Fibroblast of lung (primary cell): Measurements from ENCODE around the gene SLC6A16. TPM values are rescaled to one million over a fixed set of nuclear protein-coding genes. Genes with fewer than 3 reads are reported as not detected.

Experiments used
- DNase-seq, 2 donors: peaks; one replicate each; pipeline versions ENCODE4 v3.0.0 to v3.0.0-alpha.2; 2010; ENCODE audit warnings: low read depth in 2 of 2
- H2AFZ ChIP-seq: 2 replicates; pipeline ENCODE4 v1.5.1; 2012; ENCODE audit warnings: low read length, control low read depth, inconsistent platforms
- H3K27ac ChIP-seq: 2 replicates; pipeline ENCODE4 v1.5.1; 2011; ENCODE audit warnings: low read length, control low read depth; ENCODE audit not compliant: insufficient read depth
- H3K27me3 ChIP-seq: 2 replicates; pipeline ENCODE4 v1.5.1; 2011; ENCODE audit warnings: mild to moderate bottlenecking, low read length; ENCODE audit not compliant: control insufficient read depth, insufficient read depth
- H3K36me3 ChIP-seq: 2 replicates; pipeline ENCODE4 v1.5.1; 2011; ENCODE audit warnings: low read length; ENCODE audit not compliant: control insufficient read depth, insufficient read depth
- H3K4me1 ChIP-seq: 2 replicates; pipeline ENCODE4 v1.5.1; 2011; ENCODE audit warnings: low read length; ENCODE audit not compliant: control insufficient read depth, insufficient read depth; ENCODE audit errors: extremely low read depth
- H3K4me2 ChIP-seq: 2 replicates; pipeline ENCODE4 v1.5.1; 2011; ENCODE audit warnings: low read length, control low read depth; ENCODE audit not compliant: insufficient read depth; ENCODE audit errors: extremely low read depth
- H3K4me3 ChIP-seq, 4 experiments: fragments of 200-600 bp in 1 of 4; sonication (generic) in 1 of 4; replicated peaks in 1 of 4; 2 replicates each; pipeline ENCODE4 v1.5.1; 2011 to 2016; ENCODE audit warnings: low read length in 4 of 4, low read depth in 3 of 4, mild to moderate bottlenecking in 3 of 4, control low read depth in 2 of 4, inconsistent platforms in 1 of 4, mixed read lengths in 1 of 4; ENCODE audit not compliant: insufficient read depth in 1 of 4; ENCODE audit errors: control extremely low read depth in 1 of 4
- H3K79me2 ChIP-seq: 2 replicates; pipeline ENCODE4 v1.5.1; 2012; ENCODE audit warnings: mild to moderate bottlenecking, low read length, inconsistent platforms; ENCODE audit not compliant: control insufficient read depth, insufficient read depth
- H3K9ac ChIP-seq: 2 replicates; pipeline ENCODE4 v1.5.1; 2011; ENCODE audit warnings: mild to moderate bottlenecking, low read length, control low read depth; ENCODE audit not compliant: insufficient read depth
- H3K9me3 ChIP-seq: 2 replicates; pipeline ENCODE4 v1.5.1; 2012; ENCODE audit warnings: low read depth, low read length; ENCODE audit not compliant: control insufficient read depth, insufficient read depth
- H4K20me1 ChIP-seq: 2 replicates; pipeline ENCODE4 v1.5.1; 2011; ENCODE audit warnings: low read length; ENCODE audit not compliant: control insufficient read depth, insufficient read depth; ENCODE audit errors: extremely low read depth
- CTCF ChIP-seq, 2 donors: IDR thresholded peaks in 1 of 2; conservative IDR thresholded peaks in 1 of 2; 1 replicate in 1 of 2; 2 replicates in 1 of 2; pipeline ENCODE4 v1.5.1; 2011 to 2012; ENCODE audit warnings: low read length in 2 of 2, control low read depth in 1 of 2, inconsistent platforms in 1 of 2, low read depth in 1 of 2, mild to moderate bottlenecking in 1 of 2
- EZH2 ChIP-seq: IDR thresholded peaks from 2 replicates; pipeline ENCODE4 v1.5.1; 2012; ENCODE audit warnings: low read length, control low read depth, mild to moderate bottlenecking; ENCODE audit errors: missing control alignments
- polyA plus RNA-seq, 2 donors: library from polyadenylated mRNA; depleted of rRNA in 1 of 2; stranded (reverse) in 1 of 2; unstranded in 1 of 2; fragments of >200 nt; gene quantifications; 2 replicates each; pipeline ENCODE4 v1.2.1, GENCODE V29; 2011 to 2012; ENCODE audit warnings: missing spikeins in 1 of 2
- total RNA-seq: library from RNA; depleted of rRNA; stranded (reverse); fragments of >200 nt; gene quantifications from 2 replicates; pipeline ENCODE4 v1.2.1, GENCODE V29; 2014

The SLC6A16 gene
- total and polyA plus RNA-seq, 2 donors (not counting 1 experiment from before 2014, with no cell fraction given), result under 0.01 to 0.62 TPM

GRCh38 chr19:49338691-49339300 is 13.8 kb upstream of the SLC6A16 start:
- Histone ChIP-seq H3K27ac (no peak overlapping the region), H2AFZ (peak overlapping the region; percentile 8), H3K9ac (no peak overlapping the region), H3K4me3 (peak overlapping the region in 2 of 4 experiments; percentile 16 to 29), H3K27me3 (peaks cover 7% of the 10 kb centered on the region), H3K4me2 (peak overlapping the region; percentile 25), H3K79me2 (no peaks in the 10 kb centered on the region), H3K36me3 (peaks cover 4% of the 10 kb centered on the region), H4K20me1 (no peaks in the 10 kb centered on the region), H3K9me3 (no peaks in the 10 kb centered on the region), H3K4me1 (peaks cover 4% of the 10 kb centered on the region)
- TF ChIP-seq CTCF (conservative IDR thresholded peaks at IDR 0.05 in 1 of 2, IDR thresholded peaks at IDR 0.05 in 1 of 2; ENCODE audit: low read depth in 1 of 2, low read length in 2 of 2) (no peak), EZH2 (no peak)
- DNase-seq, result peak; percentile 19 to 49

- no peaks in the 10 kb centered on the region for H4K20me1 ChIP-seq
- H3K4me1 ChIP-seq, result peaks cover 4% of the 10 kb centered on the region
These were observed 13.2 kb upstream of the SLC6A16 start for GRCh38 chr19:49338023-49338677.

More at GRCh38 chr19:49338023-49338677, 13.2 kb upstream of the SLC6A16 start:
- Histone ChIP-seq H3K27ac (no peak overlapping the region), H3K9me3 (no peaks in the 10 kb centered on the region), H3K27me3 (peaks cover 7% of the 10 kb centered on the region), H3K36me3 (peaks cover 3% of the 10 kb centered on the region), H3K4me2 (no peak overlapping the region), H3K4me3 (no peak overlapping the region), H3K9ac (no peak overlapping the region), H3K79me2 (no peaks in the 10 kb centered on the region), H2AFZ (no peak overlapping the region)
- TF ChIP-seq CTCF (conservative IDR thresholded peaks at IDR 0.05 in 1 of 2, IDR thresholded peaks at IDR 0.05 in 1 of 2; ENCODE audit: low read depth in 1 of 2, low read length in 2 of 2) (no peak), EZH2 (no peak)
- DNase-seq, result no peak
